Breast epithelium (tissue), 3 donors: Measurements from ENCODE around the gene PIK3CB.

ENCODE experiments used
- CTCF ChIP-seq, 3 donors: fragments of 450-650 bp; IDR thresholded peaks; one replicate each; pipeline ENCODE4 v1.5.1; 2016 to 2017; ENCODE audit warnings: antibody characterized with exemption in 3 of 3, mild to moderate bottlenecking in 3 of 3, moderate library complexity in 3 of 3
- POLR2A ChIP-seq: fragments of 450-650 bp; IDR thresholded peaks from one replicate; pipeline ENCODE4 v1.6.1; 2016; ENCODE audit warnings: antibody characterized with exemption, mild to moderate bottlenecking, moderate library complexity
- POLR2AphosphoS5 ChIP-seq, 3 donors: sonication (generic); formaldehyde crosslinking; IDR thresholded peaks; one replicate each; pipeline ENCODE4 v1.6.1; 2017; ENCODE audit warnings: antibody characterized with exemption in 3 of 3

DNA sequence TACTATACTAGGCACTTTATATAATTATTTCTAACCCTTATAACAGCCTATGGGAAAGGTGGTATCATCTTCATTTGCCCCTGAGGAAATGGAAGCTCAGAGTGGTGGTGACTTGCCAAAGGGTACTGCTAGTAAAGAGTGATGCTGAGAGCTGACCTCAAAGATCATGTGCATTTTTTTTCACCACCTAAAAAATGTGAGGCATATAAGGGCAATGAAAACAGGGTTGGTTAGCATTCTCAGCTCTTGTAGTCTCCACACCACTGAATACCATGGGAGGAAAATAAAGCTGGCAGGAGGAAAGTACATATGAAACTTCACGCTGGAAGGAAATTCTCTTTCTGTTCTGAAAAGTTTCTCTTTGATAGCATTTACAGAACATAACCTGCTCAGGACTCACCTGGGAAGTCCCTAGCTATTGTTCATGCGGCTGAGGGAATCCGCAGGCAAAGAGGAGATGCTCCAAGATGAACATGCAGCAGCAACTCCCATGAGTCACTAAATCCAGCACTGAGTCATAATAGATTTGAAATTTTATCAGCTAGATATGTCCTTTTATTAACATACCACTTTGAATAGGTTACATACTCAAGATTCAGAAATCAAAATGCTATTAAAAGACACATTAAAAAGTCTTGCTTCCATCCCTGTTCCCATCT lies 208.9 kb downstream of the PIK3CB start:
- TF ChIP-seq CTCF (IDR thresholded peaks at IDR 0.05) (no peak), POLR2A (no peak), POLR2AphosphoS5 (IDR thresholded peaks at IDR 0.05) (no peak)
